Breast epithelium (tissue), 3 donors: ENCODE measurements around the gene CNTNAP2.

Experiments
- CTCF ChIP-seq, 3 donors: fragments of 450-650 bp; IDR thresholded peaks; one replicate each; pipeline ENCODE4 v1.5.1; 2016 to 2017; ENCODE audit warnings: antibody characterized with exemption in 3 of 3, mild to moderate bottlenecking in 3 of 3, moderate library complexity in 3 of 3
- POLR2A ChIP-seq: fragments of 450-650 bp; IDR thresholded peaks from one replicate; pipeline ENCODE4 v1.6.1; 2016; ENCODE audit warnings: antibody characterized with exemption, mild to moderate bottlenecking, moderate library complexity
- POLR2AphosphoS5 ChIP-seq, 3 donors: sonication (generic); formaldehyde crosslinking; IDR thresholded peaks; one replicate each; pipeline ENCODE4 v1.6.1; 2017; ENCODE audit warnings: antibody characterized with exemption in 3 of 3

DNA sequence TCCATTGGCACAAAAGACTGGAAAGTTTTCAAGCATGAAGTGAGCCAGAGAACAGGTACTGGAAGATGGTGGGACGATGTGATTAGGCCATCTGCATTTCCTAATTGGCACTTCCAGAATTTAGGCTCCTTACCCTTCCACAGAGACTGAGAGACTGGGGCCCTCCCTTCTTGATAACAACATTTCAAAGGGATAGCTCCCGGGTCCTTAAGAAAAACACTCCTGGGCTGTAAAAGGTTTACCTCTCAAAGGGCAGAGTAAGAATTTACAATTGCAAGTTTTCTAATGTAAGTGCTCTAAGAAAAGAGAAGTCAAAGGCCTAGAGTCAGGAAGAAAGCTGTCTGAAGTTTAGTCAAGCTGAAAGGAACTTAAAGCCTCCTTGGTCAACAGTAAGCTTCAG, 1914.4 kb downstream of the CNTNAP2 start:
- no peak for TF ChIP-seq POLR2A
- TF ChIP-seq CTCF (IDR thresholded peaks at IDR 0.05), result no peak
- no peak for TF ChIP-seq POLR2AphosphoS5 (IDR thresholded peaks at IDR 0.05)
